GM12872 (cell line): ENCODE measurements around the gene LCE1F.
A peak's percentile ranks its signal among the peaks of the same experiment; 100 is the strongest.

Experiments
- TF ChIP-seq, protein P1 (sequence below): IDR thresholded peaks from 3 replicates; pipeline ENCODE4 v1.5.1; 2011; ENCODE audit warnings: low read depth, mild to moderate bottlenecking, low read length, moderate library complexity; ENCODE audit not compliant: insufficient read depth

LCE1F gene

GRCh38 chr1:152811050-152811449 lies 36.1 kb downstream of the LCE1F start:
- TF ChIP-seq, protein P1, sequence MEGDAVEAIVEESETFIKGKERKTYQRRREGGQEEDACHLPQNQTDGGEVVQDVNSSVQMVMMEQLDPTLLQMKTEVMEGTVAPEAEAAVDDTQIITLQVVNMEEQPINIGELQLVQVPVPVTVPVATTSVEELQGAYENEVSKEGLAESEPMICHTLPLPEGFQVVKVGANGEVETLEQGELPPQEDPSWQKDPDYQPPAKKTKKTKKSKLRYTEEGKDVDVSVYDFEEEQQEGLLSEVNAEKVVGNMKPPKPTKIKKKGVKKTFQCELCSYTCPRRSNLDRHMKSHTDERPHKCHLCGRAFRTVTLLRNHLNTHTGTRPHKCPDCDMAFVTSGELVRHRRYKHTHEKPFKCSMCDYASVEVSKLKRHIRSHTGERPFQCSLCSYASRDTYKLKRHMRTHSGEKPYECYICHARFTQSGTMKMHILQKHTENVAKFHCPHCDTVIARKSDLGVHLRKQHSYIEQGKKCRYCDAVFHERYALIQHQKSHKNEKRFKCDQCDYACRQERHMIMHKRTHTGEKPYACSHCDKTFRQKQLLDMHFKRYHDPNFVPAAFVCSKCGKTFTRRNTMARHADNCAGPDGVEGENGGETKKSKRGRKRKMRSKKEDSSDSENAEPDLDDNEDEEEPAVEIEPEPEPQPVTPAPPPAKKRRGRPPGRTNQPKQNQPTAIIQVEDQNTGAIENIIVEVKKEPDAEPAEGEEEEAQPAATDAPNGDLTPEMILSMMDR: no peak

DNA sequence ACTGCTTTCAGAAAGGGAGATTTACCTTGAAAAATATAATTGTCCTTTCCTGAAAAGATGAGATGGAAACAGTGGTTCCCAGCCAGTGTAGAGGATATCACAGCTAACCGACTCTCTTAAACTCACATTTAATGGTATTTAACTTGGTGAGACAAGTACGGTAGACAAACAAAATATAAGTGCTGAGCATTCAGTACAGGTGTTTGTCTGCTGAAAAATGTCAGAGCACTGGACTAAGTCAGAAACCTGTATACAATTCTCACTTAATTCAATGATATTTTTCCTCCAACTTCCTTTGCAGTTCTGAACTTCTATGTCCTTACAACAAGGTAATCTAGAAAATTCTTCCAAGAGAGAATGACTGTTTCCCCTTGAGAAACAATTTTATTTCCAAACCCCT lies 36.7 kb downstream of the LCE1F start, which contains the start of gene LCE1B:
TSS of gene LCE1B (plus strand) at position 301 of the 400 bp plus-strand sequence. CDS start 476 bp downstream, outside the sequence.
- TF ChIP-seq, protein P1: no peak

- TF ChIP-seq, protein P1: no peak
Observed at GRCh38 chr1:152817309-152817708, 42.4 kb downstream of the LCE1F start.

DNA sequence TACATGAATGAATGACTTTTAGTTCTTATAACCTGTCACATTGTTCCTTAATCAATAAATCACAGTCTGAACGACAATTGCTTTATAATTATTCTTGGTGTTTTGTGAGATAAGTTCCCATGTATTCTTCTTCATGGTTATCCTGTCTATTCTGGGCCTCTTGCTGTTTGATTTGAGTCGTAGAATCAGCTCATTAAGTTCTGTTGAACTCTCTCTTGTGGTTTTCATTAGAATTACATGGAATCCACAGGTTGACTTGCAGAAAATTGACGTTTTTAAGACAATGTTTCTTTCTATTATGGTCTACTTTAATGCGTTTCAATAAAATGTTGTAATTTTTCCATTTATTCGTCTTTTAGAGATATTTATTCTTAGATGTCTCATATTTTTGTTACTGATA lies 48.4 kb downstream of the LCE1F start:
- TF ChIP-seq, protein P1: peak; percentile 27; the same call in 1 of the 3 replicates

- TF ChIP-seq, protein P1: no peak
Observed at GRCh38 chr1:152824964-152825363, 50.0 kb downstream of the LCE1F start.
